Measurements from ENCODE around the gene DHDDS. TPM values are rescaled to one million over a fixed set of nuclear protein-coding genes. Genes with fewer than 3 reads are reported as not detected.

DHDDS gene
- total RNA-seq, 2 experiments from 2014 or later = 26.3 to 26.8 TPM

- peaks cover 2% of the 10 kb centered on the region for H3K9me3 Mint-ChIP-seq
- ChIA-PET POLR2A (no interaction called here), CTCF (interaction anchor here (0.7 to 3.6 kb wide), 5 partner anchors 11 to 396 kb away, joined by 3 to 29 read pairs (median 4); no protein-coding TSS in a partner anchor)
- H3K4me3 Mint-ChIP-seq = no peak overlapping the region
- H3K36me3 Mint-ChIP-seq (ENCODE audit: low read depth) = no peaks in the 10 kb centered on the region
- Histone ChIP-seq H3K27ac (ENCODE audit: low read depth in 1 of 2, low read length in 2 of 2) (no peak overlapping the region), H3K4me3 (ENCODE audit: low read length) (no peak overlapping the region), H3K9me3 (ENCODE audit: control insufficient read depth in 1 of 2, insufficient read depth in 1 of 2, low read length in 2 of 2) (peaks cover 0 to 5% of the 10 kb centered on the region in 2 experiments), H3K27me3 (ENCODE audit: control insufficient read depth in 1 of 2, insufficient read depth in 2 of 2, low read length in 2 of 2) (peaks cover 22 to 32% of the 10 kb centered on the region in 2 experiments), H3K4me1 (ENCODE audit: insufficient read depth, low read length) (peaks cover 21% of the 10 kb centered on the region), H3K36me3 (ENCODE audit: insufficient read depth, low read length) (no peaks in the 10 kb centered on the region)
- no peak for ATAC-seq (ENCODE audit: poor library complexity)
- peaks cover 51% of the 10 kb centered on the region for H3K27me3 Mint-ChIP-seq
- DNase-seq = no peak
- intact Hi-C loops (cut with DNase I, micrococcal nuclease) = no loop called here
- no peak overlapping the region for H3K27ac Mint-ChIP-seq
- peaks cover 17% of the 10 kb centered on the region for H3K4me1 Mint-ChIP-seq (ENCODE audit: low read depth)
- TF ChIP-seq CTCF (IDR thresholded peaks at IDR 0.05) = no peak
Measured at GRCh38 chr1:26405281-26405915, 26.7 kb upstream of the DHDDS start.

- Histone ChIP-seq H3K36me3 (ENCODE audit: insufficient read depth, low read length) (no peaks in the 10 kb centered on the region), H3K27me3 (ENCODE audit: control insufficient read depth in 1 of 2, insufficient read depth in 2 of 2, low read length in 2 of 2) (peaks cover 47 to 58% of the 10 kb centered on the region in 2 experiments), H3K4me1 (ENCODE audit: insufficient read depth, low read length) (peaks cover 31% of the 10 kb centered on the region), H3K9me3 (ENCODE audit: control insufficient read depth in 1 of 2, insufficient read depth in 1 of 2, low read length in 2 of 2) (peaks cover 0 to 23% of the 10 kb centered on the region in 2 experiments), H3K27ac (ENCODE audit: low read depth in 1 of 2, low read length in 2 of 2) (no peak overlapping the region), H3K4me3 (ENCODE audit: low read length) (no peak overlapping the region)
- TF ChIP-seq CTCF (IDR thresholded peaks at IDR 0.05) = no peak
- DNase-seq = peak; percentile 65 to 89 (median 77)
- Mint-ChIP-seq H3K9me3 (peaks cover 2% of the 10 kb centered on the region), H3K27me3 (peaks cover 65% of the 10 kb centered on the region), H3K4me3 (peak overlapping the region; percentile 12), H3K27ac (no peak overlapping the region), H3K36me3 (ENCODE audit: low read depth) (no peaks in the 10 kb centered on the region), H3K4me1 (ENCODE audit: low read depth) (peaks cover 30% of the 10 kb centered on the region)
- POLR2A ChIA-PET = interaction anchor here (0.6 to 1.0 kb wide), 3 partner anchors 9 to 121 kb away, joined by 3 read pairs; no protein-coding TSS in a partner anchor
- CTCF ChIA-PET = interaction anchor here (3.6 kb wide), 1 partner anchor 8 kb away, joined by 29 read pairs; no protein-coding TSS in a partner anchor
- peak; percentile 96 for ATAC-seq (ENCODE audit: poor library complexity)
- intact Hi-C loops (cut with DNase I, micrococcal nuclease) = loop anchor here in 1 of 2 experiments (2.0 kb wide), 1 partner anchor 34 kb away; no protein-coding TSS in a partner anchor
Measured at GRCh38 chr1:26408604-26409003, 23.5 kb upstream of the DHDDS start.

GRCh38 chr1:26409191-26409807, 22.8 kb upstream of the DHDDS start:
- H3K27ac Mint-ChIP-seq = no peak overlapping the region
- Histone ChIP-seq H3K4me1 (ENCODE audit: insufficient read depth, low read length) (peaks cover 31% of the 10 kb centered on the region), H3K36me3 (ENCODE audit: insufficient read depth, low read length) (no peaks in the 10 kb centered on the region), H3K4me3 (ENCODE audit: low read length) (peak overlapping the region; percentile 10), H3K27ac (ENCODE audit: low read depth in 1 of 2, low read length in 2 of 2) (no peak overlapping the region), H3K27me3 (ENCODE audit: control insufficient read depth in 1 of 2, insufficient read depth in 2 of 2, low read length in 2 of 2) (peaks cover 48 to 60% of the 10 kb centered on the region in 2 experiments), H3K9me3 (ENCODE audit: control insufficient read depth in 1 of 2, insufficient read depth in 1 of 2, low read length in 2 of 2) (peaks cover 0 to 23% of the 10 kb centered on the region in 2 experiments)
- peaks cover 65% of the 10 kb centered on the region for H3K27me3 Mint-ChIP-seq
- DNase-seq (peak in 2 of 14 experiments; percentile 30 to 33), ATAC-seq (ENCODE audit: poor library complexity) (no peak)
- H3K4me1 Mint-ChIP-seq (ENCODE audit: low read depth) = peaks cover 30% of the 10 kb centered on the region
- ChIA-PET CTCF (interaction anchor here (1.2 kb wide), 1 partner anchor 240 kb away, joined by 3 read pairs; the partner anchor contains the start of gene ZNF593), POLR2A (interaction anchor here (0.6 to 1.0 kb wide), 2 partner anchors 13 to 122 kb away, joined by 3 read pairs; no protein-coding TSS in a partner anchor)
- intact Hi-C loops (cut with DNase I, micrococcal nuclease) = loop anchor here in 1 of 2 experiments (2.0 kb wide), 1 partner anchor 34 kb away; no protein-coding TSS in a partner anchor
- H3K4me3 Mint-ChIP-seq = peak overlapping the region; percentile 49
- no peaks in the 10 kb centered on the region for H3K36me3 Mint-ChIP-seq (ENCODE audit: low read depth)
- H3K9me3 Mint-ChIP-seq = peaks cover 2% of the 10 kb centered on the region
- TF ChIP-seq CTCF (IDR thresholded peaks at IDR 0.05) = no peak
